HG03342 (cell line): Measurements from ENCODE around the gene NTRK1.

Experiments
- ATAC-seq: cut with Tn5 transposase; IDR thresholded peaks from one replicate; pipeline ENCODE4 v1.9.1; 2021; ENCODE audit warnings: mild to moderate bottlenecking, moderate library complexity; ENCODE audit not compliant: unreplicated experiment

NTRK1 gene

GRCh38 chr1:156877433-156878170 lies 16.9 kb downstream of the NTRK1 start:
- ATAC-seq, result no peak

GRCh38 chr1:156879876-156880275 lies 19.2 kb downstream of the NTRK1 start:
- no peak for ATAC-seq

GRCh38 chr1:156880473-156880872 lies 19.8 kb downstream of the NTRK1 start:
- no peak for ATAC-seq

GRCh38 chr1:156881101-156881500 lies 20.4 kb downstream of the NTRK1 start:
- no peak for ATAC-seq

- no peak for ATAC-seq
Observed at GRCh38 chr1:156881663-156882062, 21.0 kb downstream of the NTRK1 start.

GRCh38 chr1:156882543-156882942 lies 21.9 kb downstream of the NTRK1 start:
- ATAC-seq, result no peak

GRCh38 chr1:156883919-156884318 lies 23.3 kb downstream of the NTRK1 start:
- ATAC-seq, result no peak

GRCh38 chr1:156884560-156885184 lies 24.0 kb downstream of the NTRK1 start:
- no peak for ATAC-seq

- ATAC-seq, result no peak
Observed at GRCh38 chr1:156885314-156885713, 24.6 kb downstream of the NTRK1 start.

GRCh38 chr1:156885880-156886355 lies 25.3 kb downstream of the NTRK1 start:
- ATAC-seq, result no peak

GRCh38 chr1:156886583-156887281 lies 26.1 kb downstream of the NTRK1 start:
- ATAC-seq, result no peak

- ATAC-seq, result no peak
Observed at GRCh38 chr1:156887317-156887716, 26.7 kb downstream of the NTRK1 start.

- no peak for ATAC-seq
Observed at GRCh38 chr1:156887734-156888133, 27.1 kb downstream of the NTRK1 start.

- ATAC-seq, result no peak
Observed at GRCh38 chr1:156889802-156890580, 29.3 kb downstream of the NTRK1 start.

GRCh38 chr1:156892190-156893047 lies 31.8 kb downstream of the NTRK1 start:
- peak; percentile 67 for ATAC-seq

- ATAC-seq, result no peak
Observed at GRCh38 chr1:156893048-156893953, 32.6 kb downstream of the NTRK1 start, which contains the start of gene PEAR1. PEAR1 (plus strand) TSS chr1:156893718; CDS start chr1:156903927, 10,209 bp downstream.

- ATAC-seq, result no peak
Observed at GRCh38 chr1:156894001-156894400, 33.3 kb downstream of the NTRK1 start.

- ATAC-seq, result no peak
Observed at GRCh38 chr1:156894711-156895454, 34.2 kb downstream of the NTRK1 start.
